Measurements from ENCODE around the gene SIVA1.
"Not testable (repeated sequence)": the region's sequence is repeated elsewhere in the genome, so short reads cannot be mapped to it uniquely, and the experiment has no call there.

SIVA1 gene

GRCh38 chr14:104719343-104719742, 33.6 kb upstream of the SIVA1 start:
- DNase-seq (ENCODE audit: low read depth), result no peak

- DNase-seq (ENCODE audit: low read depth), result no peak
Measured at GRCh38 chr14:104721505-104722431, 31.2 kb upstream of the SIVA1 start.

GRCh38 chr14:104722938-104723650, 29.9 kb upstream of the SIVA1 start:
- DNase-seq (ENCODE audit: low read depth), result no peak

GRCh38 chr14:104723651-104724406, 29.1 kb upstream of the SIVA1 start, which contains the start of gene ADSS1:
ADSS1 (plus strand) TSS chr14:104724229; CDS start chr14:104724271, 42 bp downstream.
- peak; percentile 70 for DNase-seq (ENCODE audit: low read depth)

GRCh38 chr14:104724407-104724980, 28.5 kb upstream of the SIVA1 start:
- peak; percentile 33 for DNase-seq (ENCODE audit: low read depth)

- DNase-seq (ENCODE audit: low read depth), result peak; percentile 53
Measured at GRCh38 chr14:104724981-104725771, 27.8 kb upstream of the SIVA1 start.

GRCh38 chr14:104725772-104726548, 27.0 kb upstream of the SIVA1 start:
- DNase-seq (ENCODE audit: low read depth), result peak; percentile 30

- DNase-seq (ENCODE audit: low read depth), result peak; percentile 48
Measured at GRCh38 chr14:104726600-104727451, 26.1 kb upstream of the SIVA1 start.

GRCh38 chr14:104728631-104729030, 24.3 kb upstream of the SIVA1 start:
- no peak for DNase-seq (ENCODE audit: low read depth)

- DNase-seq (ENCODE audit: low read depth), result not testable (repeated sequence)
Measured at GRCh38 chr14:104729176-104729834, 23.6 kb upstream of the SIVA1 start.

GRCh38 chr14:104729835-104730181, 23.1 kb upstream of the SIVA1 start:
- no peak for DNase-seq (ENCODE audit: low read depth)

GRCh38 chr14:104730487-104730886, 22.5 kb upstream of the SIVA1 start:
- DNase-seq (ENCODE audit: low read depth), result no peak

- peak; percentile 66 for DNase-seq (ENCODE audit: low read depth)
Measured at GRCh38 chr14:104731320-104732294, 21.3 kb upstream of the SIVA1 start.

GRCh38 chr14:104732355-104732804, 20.6 kb upstream of the SIVA1 start:
- no peak for DNase-seq (ENCODE audit: low read depth)

- DNase-seq (ENCODE audit: low read depth), result no peak
Measured at GRCh38 chr14:104732931-104733681, 19.8 kb upstream of the SIVA1 start.

GRCh38 chr14:104734051-104734587, 18.8 kb upstream of the SIVA1 start:
- DNase-seq (ENCODE audit: low read depth), result no peak

GRCh38 chr14:104734601-104734990, 18.4 kb upstream of the SIVA1 start:
- no peak for DNase-seq (ENCODE audit: low read depth)
